ENCODE results near the gene DHCR7. TPM values are rescaled to one million over a fixed set of nuclear protein-coding genes. Genes with fewer than 3 reads are reported as not detected.

Gene DHCR7
- total RNA-seq, 3 donors from 2014 or later (not counting 1 experiment from before 2014, with no cell fraction given): 12.5 to 18.1 (median 15.9) TPM

DNA sequence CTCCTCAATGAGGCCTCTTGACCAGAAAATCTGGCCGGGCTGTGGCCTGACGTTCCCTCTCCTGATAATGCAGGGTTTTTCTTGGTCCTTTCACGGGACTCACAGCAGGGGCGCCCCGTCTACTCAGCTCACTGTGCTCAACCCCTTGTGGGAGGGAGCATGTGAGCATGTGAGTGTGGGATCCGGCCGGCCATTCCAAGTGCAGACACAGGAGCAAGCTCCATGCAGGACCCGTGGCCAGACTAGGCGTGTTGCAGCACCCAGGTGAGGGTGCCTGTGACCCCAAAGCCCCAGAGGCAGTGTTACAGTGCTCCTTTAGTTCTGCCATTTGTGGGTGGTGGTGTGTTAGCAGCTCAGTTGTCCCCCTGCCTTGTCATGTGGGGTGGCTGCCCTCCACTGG is 18.0 kb downstream of the DHCR7 start:
- Mint-ChIP-seq H3K27ac (no peak overlapping the region), H3K27me3 (ENCODE audit: low read depth in 2 of 2) (peaks cover 0 to 10% of the 10 kb centered on the region in 2 donors), H3K9me3 (no peaks in the 10 kb centered on the region), H3K36me3 (no peaks in the 10 kb centered on the region), H3K4me3 (no peak overlapping the region), H3K4me1 (peaks cover 5 to 9% of the 10 kb centered on the region in 2 donors)
- WGBS (ENCODE audit: insufficient coverage): 92% methylated on average over 9 of the region's 9 CpGs
- DNase-seq: no peak
- TF ChIP-seq, protein P1, sequence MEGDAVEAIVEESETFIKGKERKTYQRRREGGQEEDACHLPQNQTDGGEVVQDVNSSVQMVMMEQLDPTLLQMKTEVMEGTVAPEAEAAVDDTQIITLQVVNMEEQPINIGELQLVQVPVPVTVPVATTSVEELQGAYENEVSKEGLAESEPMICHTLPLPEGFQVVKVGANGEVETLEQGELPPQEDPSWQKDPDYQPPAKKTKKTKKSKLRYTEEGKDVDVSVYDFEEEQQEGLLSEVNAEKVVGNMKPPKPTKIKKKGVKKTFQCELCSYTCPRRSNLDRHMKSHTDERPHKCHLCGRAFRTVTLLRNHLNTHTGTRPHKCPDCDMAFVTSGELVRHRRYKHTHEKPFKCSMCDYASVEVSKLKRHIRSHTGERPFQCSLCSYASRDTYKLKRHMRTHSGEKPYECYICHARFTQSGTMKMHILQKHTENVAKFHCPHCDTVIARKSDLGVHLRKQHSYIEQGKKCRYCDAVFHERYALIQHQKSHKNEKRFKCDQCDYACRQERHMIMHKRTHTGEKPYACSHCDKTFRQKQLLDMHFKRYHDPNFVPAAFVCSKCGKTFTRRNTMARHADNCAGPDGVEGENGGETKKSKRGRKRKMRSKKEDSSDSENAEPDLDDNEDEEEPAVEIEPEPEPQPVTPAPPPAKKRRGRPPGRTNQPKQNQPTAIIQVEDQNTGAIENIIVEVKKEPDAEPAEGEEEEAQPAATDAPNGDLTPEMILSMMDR (IDR thresholded peaks at IDR 0.05): no peak
- intact Hi-C loops (cut with micrococcal nuclease): no loop called here
- H3K27ac ChIP-seq (ENCODE audit: low read length): no peak overlapping the region
- no peaks in the 10 kb centered on the region for H3K36me3 ChIP-seq (ENCODE audit: control insufficient read depth, insufficient read depth, low read length)
- H3K27me3 ChIP-seq (ENCODE audit: control insufficient read depth, insufficient read depth, low read length): no peaks in the 10 kb centered on the region
- ATAC-seq: no peak
- H3K4me3 ChIP-seq (ENCODE audit: low read length): no peak overlapping the region
- no peaks in the 10 kb centered on the region for H3K4me1 ChIP-seq (ENCODE audit: control insufficient read depth, insufficient read depth, low read length)
- H3K9me3 ChIP-seq (ENCODE audit: control insufficient read depth, insufficient read depth, low read length): no peaks in the 10 kb centered on the region

DNA sequence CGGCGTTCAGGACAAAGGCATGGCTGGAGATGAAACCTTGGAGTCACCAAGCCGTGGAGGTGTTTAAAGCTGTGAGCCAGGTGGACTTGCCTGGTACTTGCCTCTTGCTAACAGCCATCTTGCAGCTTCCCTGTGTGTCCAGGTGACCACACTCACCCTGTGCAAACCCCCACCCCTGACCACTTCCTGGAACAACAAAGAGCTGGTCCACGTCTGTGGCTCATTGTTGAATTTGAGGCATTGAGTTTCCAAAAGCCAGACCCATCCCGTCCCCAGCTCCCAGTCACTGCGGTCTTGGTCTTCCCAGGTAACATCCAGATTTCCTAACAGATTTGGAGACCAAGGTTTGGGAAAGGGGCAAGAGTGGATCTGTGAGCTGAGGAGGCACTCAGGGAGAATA is 18.5 kb downstream of the DHCR7 start:
- intact Hi-C loops (cut with micrococcal nuclease): no loop called here
- Histone ChIP-seq H3K4me1 (ENCODE audit: control insufficient read depth, insufficient read depth, low read length) (no peaks in the 10 kb centered on the region), H3K27me3 (ENCODE audit: control insufficient read depth, insufficient read depth, low read length) (no peaks in the 10 kb centered on the region), H3K9me3 (ENCODE audit: control insufficient read depth, insufficient read depth, low read length) (no peaks in the 10 kb centered on the region), H3K4me3 (ENCODE audit: low read length) (no peak overlapping the region), H3K27ac (ENCODE audit: low read length) (no peak overlapping the region), H3K36me3 (ENCODE audit: control insufficient read depth, insufficient read depth, low read length) (no peaks in the 10 kb centered on the region)
- no peak for DNase-seq
- TF ChIP-seq, protein P1 (IDR thresholded peaks at IDR 0.05): no peak
- H3K4me1 Mint-ChIP-seq: peaks cover 5 to 9% of the 10 kb centered on the region in 2 donors
- H3K27ac Mint-ChIP-seq: no peak overlapping the region
- ATAC-seq: no peak
- H3K27me3 Mint-ChIP-seq (ENCODE audit: low read depth in 2 of 2): peaks cover 0 to 10% of the 10 kb centered on the region in 2 donors
- no peaks in the 10 kb centered on the region for H3K9me3 Mint-ChIP-seq
- 79% methylated on average over 6 of the region's 6 CpGs for WGBS (ENCODE audit: insufficient coverage)
- H3K4me3 Mint-ChIP-seq: no peak overlapping the region
- no peaks in the 10 kb centered on the region for H3K36me3 Mint-ChIP-seq

DNA sequence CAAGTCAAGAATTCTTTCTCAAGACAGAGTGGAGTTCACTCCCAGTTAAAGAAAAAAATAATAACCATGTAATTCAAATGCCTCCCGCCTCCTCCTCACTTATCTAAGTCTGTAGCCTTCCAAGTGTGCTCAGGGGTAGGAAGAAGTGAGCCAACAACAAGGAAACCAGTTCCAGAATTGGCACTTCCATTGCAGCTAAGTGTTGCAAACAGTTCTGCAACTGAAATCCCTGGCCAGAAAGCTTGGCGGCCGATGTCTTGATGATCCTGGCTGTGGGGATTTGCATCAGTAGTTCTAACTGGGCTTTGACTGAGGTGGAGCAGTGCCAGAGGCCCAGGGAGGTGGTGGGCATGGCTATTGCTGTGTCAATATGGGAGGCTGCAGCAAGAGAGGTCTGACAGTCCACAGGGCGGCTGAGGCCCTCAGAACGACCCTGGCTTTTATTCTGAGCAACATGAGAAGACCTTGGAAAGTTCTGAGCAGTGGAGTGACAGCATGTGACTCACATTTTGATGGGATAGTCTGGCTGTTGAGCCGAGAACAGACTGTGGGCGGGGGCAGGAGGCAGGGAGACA is 19.2 kb downstream of the DHCR7 start:
- DNase-seq: no peak
- Histone ChIP-seq H3K27ac (ENCODE audit: low read length) (no peak overlapping the region), H3K27me3 (ENCODE audit: control insufficient read depth, insufficient read depth, low read length) (no peaks in the 10 kb centered on the region), H3K4me1 (ENCODE audit: control insufficient read depth, insufficient read depth, low read length) (no peaks in the 10 kb centered on the region), H3K36me3 (ENCODE audit: control insufficient read depth, insufficient read depth, low read length) (no peaks in the 10 kb centered on the region), H3K9me3 (ENCODE audit: control insufficient read depth, insufficient read depth, low read length) (no peaks in the 10 kb centered on the region), H3K4me3 (ENCODE audit: low read length) (no peak overlapping the region)
- H3K9me3 Mint-ChIP-seq: no peaks in the 10 kb centered on the region
- ATAC-seq: no peak
- peaks cover 0 to 10% of the 10 kb centered on the region in 2 donors for H3K27me3 Mint-ChIP-seq (ENCODE audit: low read depth in 2 of 2)
- intact Hi-C loops (cut with micrococcal nuclease): no loop called here
- no peaks in the 10 kb centered on the region for H3K36me3 Mint-ChIP-seq
- H3K4me3 Mint-ChIP-seq: no peak overlapping the region
- 93% methylated on average over 6 of the region's 7 CpGs for WGBS (ENCODE audit: insufficient coverage)
- TF ChIP-seq, protein P1 (IDR thresholded peaks at IDR 0.05): no peak
- H3K27ac Mint-ChIP-seq: no peak overlapping the region
- peaks cover 5 to 9% of the 10 kb centered on the region in 2 donors for H3K4me1 Mint-ChIP-seq

DNA sequence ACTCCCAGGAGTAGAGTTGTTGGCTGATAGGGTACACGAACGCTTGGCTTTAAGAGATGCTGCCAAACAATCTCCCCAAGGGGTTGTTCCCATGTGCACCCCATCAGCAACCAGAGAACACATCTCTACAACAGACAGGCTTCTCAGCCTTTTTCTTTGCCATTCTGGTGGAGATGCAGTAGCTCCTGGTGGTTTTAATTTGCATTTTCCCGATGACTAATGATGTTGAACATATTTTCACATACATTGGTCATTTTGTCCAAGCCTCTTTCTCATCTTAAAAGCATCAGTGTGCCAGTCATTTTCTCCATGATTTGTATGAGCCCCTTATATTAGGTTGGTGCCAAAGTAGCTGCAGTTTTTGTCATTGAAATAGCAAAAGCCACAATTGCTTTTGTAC is 21.8 kb downstream of the DHCR7 start:
- peaks cover 3 to 10% of the 10 kb centered on the region in 2 donors for H3K27me3 Mint-ChIP-seq (ENCODE audit: low read depth in 2 of 2)
- WGBS (ENCODE audit: insufficient coverage): 100% methylated on average over 1 of the region's 3 CpGs

More for the DNA sequence above, 21.8 kb downstream of the DHCR7 start:
- Mint-ChIP-seq H3K27ac (no peak overlapping the region), H3K4me3 (no peak overlapping the region), H3K9me3 (no peaks in the 10 kb centered on the region), H3K36me3 (no peaks in the 10 kb centered on the region), H3K4me1 (peaks cover 5 to 9% of the 10 kb centered on the region in 2 donors)
- no peaks in the 10 kb centered on the region for H3K4me1 ChIP-seq (ENCODE audit: control insufficient read depth, insufficient read depth, low read length)
- ATAC-seq (no peak), DNase-seq (no peak)
- intact Hi-C loops (cut with micrococcal nuclease): no loop called here
- no peaks in the 10 kb centered on the region for H3K27me3 ChIP-seq (ENCODE audit: control insufficient read depth, insufficient read depth, low read length)
- H3K9me3 ChIP-seq (ENCODE audit: control insufficient read depth, insufficient read depth, low read length): no peaks in the 10 kb centered on the region
- no peak overlapping the region for H3K27ac ChIP-seq (ENCODE audit: low read length)
- no peak overlapping the region for H3K4me3 ChIP-seq (ENCODE audit: low read length)
- no peaks in the 10 kb centered on the region for H3K36me3 ChIP-seq (ENCODE audit: control insufficient read depth, insufficient read depth, low read length)
- TF ChIP-seq, protein P1 (IDR thresholded peaks at IDR 0.05): no peak
